Activated CD4-positive, CD25-positive, alpha-beta regulatory T cell (primary cell): Measurements from ENCODE around the gene MT1M.
A peak's percentile ranks its signal among the peaks of the same experiment; 100 is the strongest.
"Not testable (repeated sequence)": the region's sequence is repeated elsewhere in the genome, so short reads cannot be mapped to it uniquely, and the experiment has no call there.

Experiments used
- DNase-seq, 4 experiments: peaks; one replicate each; lab custom pipeline; 2025; lab: John Stamatoyannopoulos, UW

MT1M gene

GRCh38 chr16:56674570-56674969, 42.1 kb downstream of the MT1M start:
- DNase-seq, result not testable (repeated sequence)

- peak in 2 of 4 experiments; percentile 16 to 22 for DNase-seq
Observed at GRCh38 chr16:56675685-56676210, 43.3 kb downstream of the MT1M start.

GRCh38 chr16:56677474-56677873, 45.0 kb downstream of the MT1M start:
- no peak for DNase-seq

DNA sequence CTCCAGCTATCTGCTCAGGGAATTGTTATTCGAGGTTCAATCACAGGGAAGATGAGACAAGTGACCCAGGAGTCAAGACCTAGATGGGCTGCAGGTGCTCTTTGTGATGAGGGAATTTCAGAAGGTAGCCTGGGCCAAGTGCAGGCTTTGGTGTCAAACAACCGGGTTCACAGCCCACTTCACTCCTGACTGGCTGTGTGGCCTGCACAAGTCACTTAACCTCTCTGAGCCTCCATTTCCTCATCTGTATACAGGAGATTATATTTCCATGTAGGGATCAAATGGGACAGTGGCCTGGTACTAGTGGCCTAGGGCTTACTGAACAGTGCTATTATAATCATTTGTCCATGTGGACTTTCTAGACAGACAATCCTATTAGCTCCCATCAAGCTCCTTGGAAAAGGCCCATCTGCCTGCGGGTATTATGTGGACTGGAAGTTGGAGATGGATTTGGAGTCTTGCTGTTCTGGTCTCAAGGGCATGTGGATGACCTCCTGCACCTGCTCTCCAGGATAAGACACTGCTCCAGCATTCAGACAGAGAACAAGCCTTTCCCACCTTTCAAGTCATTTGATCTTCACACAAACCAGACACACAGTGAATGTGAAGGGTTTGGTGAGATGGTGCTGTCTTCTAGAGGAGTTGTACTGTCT, 46.7 kb downstream of the MT1M start:
- DNase-seq, result no peak

DNA sequence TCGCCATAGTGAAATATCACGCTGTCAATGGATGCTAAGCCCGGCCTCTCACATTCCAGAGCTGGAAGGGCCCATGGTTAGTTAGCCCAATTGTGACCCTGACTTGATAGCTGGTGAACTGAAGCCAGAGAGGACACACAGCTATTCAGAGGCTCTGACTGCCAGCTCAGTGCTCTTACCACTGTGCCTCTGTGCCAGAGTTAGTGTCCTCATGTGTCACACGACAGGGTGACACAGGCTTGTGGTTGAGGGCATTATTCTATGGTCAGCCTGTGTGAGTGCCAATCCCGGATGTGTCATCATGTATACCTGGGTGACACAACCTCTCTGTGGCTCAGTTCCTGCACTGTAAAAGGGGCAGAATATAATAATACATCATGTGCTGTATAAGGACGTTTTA, 47.4 kb downstream of the MT1M start:
- DNase-seq, result no peak

DNA sequence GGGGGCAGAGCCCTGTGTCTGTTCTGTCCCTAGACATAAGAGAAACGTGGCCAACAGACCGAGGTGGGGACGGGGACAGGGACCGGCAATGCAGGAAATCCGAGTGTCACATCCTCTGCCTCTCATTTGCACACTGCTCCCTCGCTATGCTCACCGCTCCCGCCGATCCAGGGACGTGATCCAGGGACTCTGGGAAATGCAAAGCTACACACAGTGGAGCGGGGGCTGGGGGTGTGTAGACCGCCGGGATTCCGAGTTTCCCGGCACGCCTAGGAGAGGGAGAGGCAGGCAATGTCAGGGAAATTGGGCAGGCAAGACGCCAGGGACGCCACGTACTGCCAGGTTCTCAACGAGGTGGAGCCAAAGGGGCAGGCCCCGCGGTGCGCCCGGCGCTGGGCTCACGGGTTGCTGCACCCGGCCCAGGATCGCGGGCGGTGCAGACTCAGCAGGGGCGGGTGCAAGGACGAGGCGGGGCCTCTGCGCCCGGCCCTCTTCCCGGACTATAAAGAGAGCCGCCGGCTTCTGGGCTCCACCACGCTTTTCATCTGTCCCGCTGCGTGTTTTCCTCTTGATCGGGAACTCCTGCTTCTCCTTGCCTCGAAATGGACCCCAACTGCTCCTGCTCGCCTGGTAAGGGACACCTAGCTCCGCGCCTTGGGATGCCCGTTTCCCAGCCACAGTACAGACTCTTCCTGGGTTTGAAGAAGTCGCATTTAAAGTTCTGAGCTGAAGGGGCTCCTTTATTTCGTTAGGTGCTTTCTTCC, 49.7 kb downstream of the MT1M start, which contains the start of gene MT1X:
Gene MT1X, plus strand, starts transcription at position 532 of the 764 bp plus-strand sequence. Its CDS starts 71 bp downstream, at position 603.
- DNase-seq, result peak; percentile 78 to 84 (median 80)

GRCh38 chr16:56682703-56683397, 50.4 kb downstream of the MT1M start:
- no peak for DNase-seq
